NCI-H2107 treated with DMSO at 0.1 percent for 48 hours (cell line): ENCODE data around the gene TMEM144.
"Not testable (repeated sequence)": the region's sequence is repeated elsewhere in the genome, so short reads cannot be mapped to it uniquely, and the experiment has no call there.

Source experiments
- DNase-seq: peaks from one replicate; lab custom pipeline; 2025; ENCODE audit not compliant: unreplicated experiment; lab: John Stamatoyannopoulos, UW

Gene TMEM144

GRCh38 chr4:158234671-158235070 lies 24.4 kb downstream of the TMEM144 start:
- DNase-seq, result no peak

- no peak for DNase-seq
These were observed 26.2 kb downstream of the TMEM144 start for GRCh38 chr4:158236304-158237030.

- no peak for DNase-seq
These were observed 28.3 kb downstream of the TMEM144 start for GRCh38 chr4:158238575-158238974.

GRCh38 chr4:158239196-158239595 lies 28.9 kb downstream of the TMEM144 start:
- DNase-seq, result no peak

- DNase-seq, result no peak
These were observed 32.8 kb downstream of the TMEM144 start for GRCh38 chr4:158243071-158243470.

GRCh38 chr4:158250321-158250720 lies 40.0 kb downstream of the TMEM144 start:
- no peak for DNase-seq

- DNase-seq, result peak; percentile 20
These were observed 43.2 kb downstream of the TMEM144 start for GRCh38 chr4:158253350-158253980.

- no peak for DNase-seq
These were observed 44.0 kb downstream of the TMEM144 start for GRCh38 chr4:158254292-158254691.

GRCh38 chr4:158255727-158256324 lies 45.5 kb downstream of the TMEM144 start:
- DNase-seq, result no peak

- DNase-seq, result no peak
These were observed 49.8 kb downstream of the TMEM144 start for GRCh38 chr4:158259955-158260575.

GRCh38 chr4:158261480-158261879 lies 51.2 kb downstream of the TMEM144 start:
- DNase-seq, result no peak

GRCh38 chr4:158268553-158268952 lies 58.3 kb downstream of the TMEM144 start:
- DNase-seq, result no peak

- DNase-seq, result no peak
These were observed 64.3 kb downstream of the TMEM144 start for GRCh38 chr4:158274636-158275035.

GRCh38 chr4:158277558-158277957 lies 67.3 kb downstream of the TMEM144 start:
- DNase-seq, result no peak

GRCh38 chr4:158279052-158279451 lies 68.8 kb downstream of the TMEM144 start:
- not testable (repeated sequence) for DNase-seq

- DNase-seq, result no peak
These were observed 70.6 kb downstream of the TMEM144 start for GRCh38 chr4:158280856-158281255.

- DNase-seq, result no peak
These were observed 72.0 kb downstream of the TMEM144 start for GRCh38 chr4:158282252-158282651.

- no peak for DNase-seq
These were observed 75.3 kb downstream of the TMEM144 start for GRCh38 chr4:158285429-158286216.

GRCh38 chr4:158290912-158291311 lies 80.6 kb downstream of the TMEM144 start:
- no peak for DNase-seq

GRCh38 chr4:158291334-158292055 lies 81.2 kb downstream of the TMEM144 start:
- DNase-seq, result no peak
